SU-DHL-6 (cell line): ENCODE results near the gene ENOX1.
"Not testable (repeated sequence)": the region's sequence is repeated elsewhere in the genome, so short reads cannot be mapped to it uniquely, and the experiment has no call there.

Experiments
- H2AFZ ChIP-seq: fragments of 200-600 bp; sonication (generic); 2 replicates; pipeline ENCODE4 v1.6.1; 2014; ENCODE audit warnings: low read depth, mild to moderate bottlenecking, moderate library complexity, mixed read lengths, antibody characterized with exemption, low read length; ENCODE audit not compliant: severe bottlenecking
- H3F3A ChIP-seq: fragments of 200-600 bp; shearing (Covaris generic); 2 replicates; pipeline ENCODE4 v1.6.0; 2016; ENCODE audit warnings: antibody characterized with exemption, mild to moderate bottlenecking; ENCODE audit not compliant: insufficient read depth
- H3K27ac ChIP-seq: fragments of 200-600 bp; sonication (generic); 2 replicates; pipeline ENCODE4 v1.5.1; 2016; ENCODE audit warnings: low read depth, mild to moderate bottlenecking, low read length, moderate library complexity, mixed read lengths
- H3K27me3 ChIP-seq: fragments of 200-600 bp; sonication (generic), shearing (Covaris generic); 2 replicates; pipeline ENCODE4 v1.6.0; 2014; ENCODE audit warnings: mild to moderate bottlenecking, low read length
- H3K36me3 ChIP-seq: fragments of 200-600 bp; sonication (generic); 2 replicates; pipeline ENCODE4 v1.6.1; 2014; ENCODE audit warnings: mild to moderate bottlenecking, low read length, mixed read lengths
- H3K4me2 ChIP-seq: fragments of 300-600, 200-600 bp; shearing (Covaris generic), sonication (generic); 2 replicates; pipeline ENCODE4 v1.6.0; 2014; ENCODE audit warnings: low read length, low read depth, mild to moderate bottlenecking; ENCODE audit not compliant: poor library complexity, severe bottlenecking
- H3K4me3 ChIP-seq: fragments of 200-600 bp; sonication (generic); 2 replicates; pipeline ENCODE4 v1.5.1; 2014; ENCODE audit warnings: antibody characterized with exemption, low read length, mild to moderate bottlenecking, mixed read lengths; ENCODE audit not compliant: insufficient read depth, poor library complexity, severe bottlenecking
- H3K79me2 ChIP-seq: fragments of 200-600 bp; sonication (generic); 2 replicates; pipeline ENCODE4 v1.6.1; 2014; ENCODE audit warnings: mild to moderate bottlenecking, low read length, moderate library complexity; ENCODE audit not compliant: insufficient read depth
- H3K9ac ChIP-seq: fragments of 200-600 bp; sonication (generic); 2 replicates; pipeline ENCODE4 v1.7.0; 2014; ENCODE audit warnings: mild to moderate bottlenecking, low read length
- H3K9me2 ChIP-seq: fragments of 200-600 bp; sonication (generic); replicated peaks from 2 replicates; pipeline ENCODE4 v1.6.1; 2014; ENCODE audit warnings: low read length; ENCODE audit not compliant: insufficient read depth
- H3K9me3 ChIP-seq: fragments of 200-600 bp; sonication (generic); 2 replicates; pipeline ENCODE4 v1.6.1; 2014; ENCODE audit warnings: low read length, mixed read lengths; ENCODE audit not compliant: insufficient read depth
- H4K20me1 ChIP-seq: fragments of 200-600 bp; sonication (generic); 2 replicates; pipeline ENCODE4 v1.6.1; 2014; ENCODE audit warnings: low read depth, mild to moderate bottlenecking, antibody characterized with exemption, low read length, moderate library complexity, mixed read lengths
- EZH2phosphoT487 ChIP-seq: fragments of 200-600 bp; sonication (generic), shearing (Covaris generic); conservative IDR thresholded peaks from 2 replicates; pipeline ENCODE4 v1.6.1; 2018; ENCODE audit warnings: mild to moderate bottlenecking, antibody characterized with exemption, low read length, moderate library complexity, mixed read lengths
- TF ChIP-seq, protein P1 (sequence below): fragments of 200-600 bp; sonication (generic); IDR thresholded peaks from one replicate; pipeline ENCODE4 v1.5.1; 2017; ENCODE audit warnings: antibody characterized with exemption, mild to moderate bottlenecking, low read length, moderate library complexity; ENCODE audit not compliant: insufficient read depth, poor library complexity, severe bottlenecking

The ENOX1 gene

DNA sequence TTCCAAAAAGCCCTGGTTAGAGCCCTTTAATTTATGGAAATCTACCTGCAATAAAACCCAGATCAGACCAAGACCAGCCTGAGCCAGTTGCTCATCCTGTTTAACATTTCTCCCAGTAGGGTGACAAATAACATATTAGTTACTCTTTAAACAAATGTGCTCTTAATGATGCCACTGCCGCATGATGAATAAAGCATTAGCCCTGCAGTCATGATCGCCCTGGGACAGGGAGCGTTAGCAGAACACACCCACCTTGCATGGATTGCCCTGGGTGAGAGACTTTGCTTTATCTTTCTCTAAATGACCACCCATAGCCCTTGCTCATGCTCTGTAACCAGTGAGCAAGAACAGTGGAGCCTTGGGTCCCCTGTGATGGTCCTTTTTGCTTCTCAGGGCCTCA is 362.4 kb downstream of the ENOX1 start:
- no peak overlapping the region for H2AFZ ChIP-seq
- no peak overlapping the region for H3K4me2 ChIP-seq
- H4K20me1 ChIP-seq: no peaks in the 10 kb centered on the region
- H3K9ac ChIP-seq: no peak overlapping the region
- TF ChIP-seq, protein P1, sequence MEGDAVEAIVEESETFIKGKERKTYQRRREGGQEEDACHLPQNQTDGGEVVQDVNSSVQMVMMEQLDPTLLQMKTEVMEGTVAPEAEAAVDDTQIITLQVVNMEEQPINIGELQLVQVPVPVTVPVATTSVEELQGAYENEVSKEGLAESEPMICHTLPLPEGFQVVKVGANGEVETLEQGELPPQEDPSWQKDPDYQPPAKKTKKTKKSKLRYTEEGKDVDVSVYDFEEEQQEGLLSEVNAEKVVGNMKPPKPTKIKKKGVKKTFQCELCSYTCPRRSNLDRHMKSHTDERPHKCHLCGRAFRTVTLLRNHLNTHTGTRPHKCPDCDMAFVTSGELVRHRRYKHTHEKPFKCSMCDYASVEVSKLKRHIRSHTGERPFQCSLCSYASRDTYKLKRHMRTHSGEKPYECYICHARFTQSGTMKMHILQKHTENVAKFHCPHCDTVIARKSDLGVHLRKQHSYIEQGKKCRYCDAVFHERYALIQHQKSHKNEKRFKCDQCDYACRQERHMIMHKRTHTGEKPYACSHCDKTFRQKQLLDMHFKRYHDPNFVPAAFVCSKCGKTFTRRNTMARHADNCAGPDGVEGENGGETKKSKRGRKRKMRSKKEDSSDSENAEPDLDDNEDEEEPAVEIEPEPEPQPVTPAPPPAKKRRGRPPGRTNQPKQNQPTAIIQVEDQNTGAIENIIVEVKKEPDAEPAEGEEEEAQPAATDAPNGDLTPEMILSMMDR: no peak
- no peak for TF ChIP-seq EZH2phosphoT487
- no peak overlapping the region for H3K27ac ChIP-seq
- no peaks in the 10 kb centered on the region for H3K9me2 ChIP-seq
- no peaks in the 10 kb centered on the region for H3F3A ChIP-seq
- H3K79me2 ChIP-seq: no peaks in the 10 kb centered on the region
- H3K9me3 ChIP-seq: no peaks in the 10 kb centered on the region; the same call in 1 of the 2 replicates
- no peaks in the 10 kb centered on the region for H3K27me3 ChIP-seq
- H3K36me3 ChIP-seq: no peaks in the 10 kb centered on the region
- no peak overlapping the region for H3K4me3 ChIP-seq

DNA sequence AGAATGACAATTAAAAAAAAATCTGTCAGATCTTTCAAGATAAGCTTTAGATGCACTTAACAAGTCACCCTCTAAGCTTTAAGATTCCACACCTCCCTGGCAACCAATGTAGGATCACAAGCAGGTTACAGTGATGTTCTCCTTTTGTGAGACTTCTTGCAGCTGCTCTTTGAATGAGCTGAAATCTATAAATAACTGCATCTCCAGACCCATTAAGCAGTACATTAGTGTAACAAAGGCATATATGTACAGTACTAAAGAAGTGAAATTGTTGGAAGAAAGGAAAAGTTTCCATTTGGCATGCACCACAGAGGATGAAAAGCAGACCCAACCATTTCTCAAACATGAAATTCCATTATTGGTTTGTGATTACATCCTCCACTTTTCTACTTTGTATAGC is 364.7 kb downstream of the ENOX1 start:
- H3F3A ChIP-seq: no peaks in the 10 kb centered on the region
- no peak overlapping the region for H2AFZ ChIP-seq
- no peaks in the 10 kb centered on the region for H4K20me1 ChIP-seq
- no peaks in the 10 kb centered on the region; the same call in 1 of the 2 replicates for H3K9me3 ChIP-seq
- H3K9ac ChIP-seq: no peak overlapping the region
- TF ChIP-seq, protein P1: no peak
- no peak for TF ChIP-seq EZH2phosphoT487
- H3K27ac ChIP-seq: no peak overlapping the region
- no peaks in the 10 kb centered on the region for H3K79me2 ChIP-seq
- no peak overlapping the region for H3K4me2 ChIP-seq
- no peaks in the 10 kb centered on the region for H3K36me3 ChIP-seq
- H3K27me3 ChIP-seq: no peaks in the 10 kb centered on the region
- no peak overlapping the region for H3K4me3 ChIP-seq
- no peaks in the 10 kb centered on the region for H3K9me2 ChIP-seq

DNA sequence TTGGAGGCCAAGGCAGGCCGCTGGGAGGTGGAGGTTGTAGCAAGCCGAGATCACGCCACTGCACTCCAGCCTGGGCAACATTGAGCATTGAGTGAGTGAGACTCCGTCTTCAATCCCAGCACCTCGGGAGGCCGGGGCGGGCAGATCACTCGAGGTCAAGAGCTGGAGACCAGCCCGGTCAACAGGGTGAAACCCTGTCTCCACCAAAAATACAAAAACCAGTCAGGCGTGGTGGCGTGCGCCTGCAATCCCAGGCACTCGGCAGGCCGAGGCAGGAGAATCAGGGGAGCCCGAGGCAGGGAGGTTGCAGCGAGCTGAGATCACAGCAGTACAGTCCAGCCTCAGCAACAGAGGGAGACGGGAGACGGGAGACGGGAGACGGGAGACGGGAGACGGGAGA is 369.9 kb downstream of the ENOX1 start:
- H3K27ac ChIP-seq, H3K9ac ChIP-seq, H3K27me3 ChIP-seq, H3K9me3 ChIP-seq, H3K4me3 ChIP-seq, H3F3A ChIP-seq, H2AFZ ChIP-seq, H3K79me2 ChIP-seq, H4K20me1 ChIP-seq, H3K36me3 ChIP-seq, H3K9me2 ChIP-seq, H3K4me2 ChIP-seq: not testable (repeated sequence)

DNA sequence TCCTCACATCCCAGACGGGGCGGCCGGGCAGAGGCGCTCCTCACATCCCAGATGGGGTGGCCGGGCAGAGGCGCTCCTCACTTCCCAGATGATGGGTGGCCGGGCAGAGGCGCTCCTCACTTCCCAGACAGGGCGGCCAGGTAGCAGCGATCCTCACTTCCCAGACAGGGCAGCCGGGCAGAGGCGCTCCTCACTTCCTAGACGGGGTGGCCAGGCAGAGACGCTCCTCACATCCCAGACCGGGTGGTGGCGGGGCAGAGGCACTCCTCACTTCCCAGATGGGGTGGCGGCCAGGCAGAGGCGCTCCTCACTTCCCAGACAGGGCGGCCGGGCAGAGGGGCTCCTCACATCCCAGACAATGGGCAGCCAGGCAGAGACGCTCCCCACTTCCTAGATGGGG is 370.4 kb downstream of the ENOX1 start:
- H3K9ac ChIP-seq, H3K27me3 ChIP-seq, H3K79me2 ChIP-seq, H3K9me3 ChIP-seq, H3K36me3 ChIP-seq, H3F3A ChIP-seq, H3K4me2 ChIP-seq, H2AFZ ChIP-seq, H3K9me2 ChIP-seq, H3K4me3 ChIP-seq, H4K20me1 ChIP-seq, H3K27ac ChIP-seq: not testable (repeated sequence)

DNA sequence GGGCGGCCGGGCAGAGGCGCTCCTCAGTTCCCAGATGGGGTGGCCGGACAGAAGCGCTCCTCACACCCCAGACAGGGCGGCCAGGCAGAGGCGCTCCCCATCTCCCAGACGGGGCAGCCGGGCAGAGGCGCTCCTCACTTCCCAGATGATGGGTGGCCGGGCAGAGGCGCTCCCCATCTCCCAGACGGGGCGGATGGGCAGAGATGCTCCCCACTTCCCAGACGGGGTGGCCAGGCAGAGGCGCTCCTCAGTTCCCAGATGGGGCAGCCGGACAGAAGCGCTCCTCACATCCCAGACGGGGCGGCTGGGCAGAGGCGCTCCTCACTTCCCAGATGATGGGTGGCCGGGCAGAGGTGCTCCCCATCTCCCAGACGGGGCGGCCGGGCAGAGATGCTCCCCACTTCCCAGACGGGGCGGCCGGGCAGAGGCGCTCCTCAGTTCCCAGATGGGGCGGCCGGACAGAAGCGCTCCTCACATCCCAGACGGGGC is 370.8 kb downstream of the ENOX1 start:
- H4K20me1 ChIP-seq, H3F3A ChIP-seq, H3K9ac ChIP-seq, H3K9me3 ChIP-seq, H3K27me3 ChIP-seq, H3K79me2 ChIP-seq, H3K9me2 ChIP-seq, H3K27ac ChIP-seq, H3K4me2 ChIP-seq, H3K4me3 ChIP-seq, H2AFZ ChIP-seq, H3K36me3 ChIP-seq: not testable (repeated sequence)
